Ammon's horn (tissue), 1 donor: ENCODE data around the gene TAF6L.
A peak's percentile ranks its signal among the peaks of the same experiment; 100 is the strongest.
"Not testable (repeated sequence)": the region's sequence is repeated elsewhere in the genome, so short reads cannot be mapped to it uniquely, and the experiment has no call there.

Source experiments
- DNase-seq: peaks from one replicate; pipeline ENCODE4 v3.0.0-alpha.2; 2016; ENCODE audit warnings: low spot score

TAF6L gene

GRCh38 chr11:62771144-62772021, at the start of gene TAF6L:
TAF6L (plus strand) TSS chr11:62771396; CDS start chr11:62775784, 4,388 bp downstream.
- peak; percentile 98 for DNase-seq

- no peak for DNase-seq
Measured at GRCh38 chr11:62721994-62722393, 49.2 kb upstream of the TAF6L start.

GRCh38 chr11:62724171-62724570, 47.0 kb upstream of the TAF6L start:
- DNase-seq: no peak

- no peak for DNase-seq
Measured at GRCh38 chr11:62725646-62726045, 45.5 kb upstream of the TAF6L start.

GRCh38 chr11:62726156-62726914, 44.9 kb upstream of the TAF6L start:
- peak; percentile 14 for DNase-seq

GRCh38 chr11:62726915-62727164, 44.4 kb upstream of the TAF6L start:
- no peak for DNase-seq

GRCh38 chr11:62727165-62727871, 43.9 kb upstream of the TAF6L start, which contains the start of gene HNRNPUL2:
HNRNPUL2 (minus strand) TSS chr11:62727457; CDS start chr11:62727156, 301 bp downstream.
- peak; percentile 99 for DNase-seq

- DNase-seq: peak; percentile 94
Measured at GRCh38 chr11:62727872-62728170, 43.4 kb upstream of the TAF6L start.

- peak; percentile 91 for DNase-seq
Measured at GRCh38 chr11:62728171-62728988, 42.8 kb upstream of the TAF6L start, which contains the start of gene TTC9C. TTC9C (plus strand) TSS chr11:62728486; CDS start chr11:62728849, 363 bp downstream.

GRCh38 chr11:62730076-62730475, 41.1 kb upstream of the TAF6L start:
- not testable (repeated sequence) for DNase-seq

GRCh38 chr11:62732830-62733229, 38.4 kb upstream of the TAF6L start:
- peak; percentile 25 for DNase-seq

- no peak for DNase-seq
Measured at GRCh38 chr11:62737196-62737595, 34.0 kb upstream of the TAF6L start.

- peak; percentile 41 for DNase-seq
Measured at GRCh38 chr11:62747475-62748160, 23.6 kb upstream of the TAF6L start.

- DNase-seq: not testable (repeated sequence)
Measured at GRCh38 chr11:62749931-62750330, 21.3 kb upstream of the TAF6L start.

GRCh38 chr11:62752177-62752785, 18.9 kb upstream of the TAF6L start:
- no peak for DNase-seq

- no peak for DNase-seq
Measured at GRCh38 chr11:62752994-62753735, 18.0 kb upstream of the TAF6L start.

- DNase-seq: peak; percentile 100
Measured at GRCh38 chr11:62753736-62754603, 17.2 kb upstream of the TAF6L start, which contains the start of gene ZBTB3. ZBTB3 (minus strand) TSS chr11:62754160; CDS start chr11:62753664, 496 bp downstream.

- no peak for DNase-seq
Measured at GRCh38 chr11:62755086-62755615, 16.0 kb upstream of the TAF6L start.
